ENCODE measurements around the gene SRPX2. TPM values are rescaled to one million over a fixed set of nuclear protein-coding genes. Genes with fewer than 3 reads are reported as not detected.

SRPX2 gene
- total RNA-seq, 8 experiments from 2014 or later: 0.05 to 26.9 (median 6.6) TPM; not detected in 1

DNA sequence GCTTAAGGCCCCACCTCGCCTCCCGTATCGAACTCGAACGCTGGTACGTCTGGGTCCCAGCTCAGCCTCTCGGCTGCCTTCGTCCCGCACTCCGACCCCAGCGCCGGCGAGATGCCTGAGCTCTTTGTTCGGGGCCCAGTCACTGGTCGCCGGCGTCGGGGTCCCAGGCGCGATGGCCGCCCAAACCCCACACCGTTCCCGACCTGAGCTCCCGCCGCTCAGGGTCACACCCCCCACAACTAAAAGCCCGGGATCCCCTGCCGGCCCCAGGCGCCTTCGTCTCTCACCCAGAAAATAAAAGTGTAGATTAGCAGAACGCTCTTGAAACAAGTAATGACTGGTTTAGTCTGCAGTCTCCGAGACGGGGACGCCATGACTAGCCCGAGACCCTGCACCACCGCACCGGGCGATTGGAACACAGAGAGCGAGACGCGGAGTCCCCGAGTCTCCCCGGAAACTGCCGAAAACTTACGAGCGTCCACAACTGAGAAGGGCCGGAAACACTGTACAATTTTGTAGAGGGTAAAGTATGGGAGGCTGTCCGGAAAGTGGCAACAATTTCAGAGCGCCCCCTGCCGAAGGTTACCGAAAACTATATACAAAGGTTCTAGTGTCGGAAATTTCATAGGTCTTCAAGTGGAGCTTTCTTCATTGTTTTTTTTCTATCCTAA lies 7.5 kb upstream of the SRPX2 start, which contains the start of gene TSPAN6:
Gene TSPAN6, minus strand, starts transcription at position 486 of the 671 bp plus-strand sequence. Its CDS starts 112 bp downstream, at position 374.
- in situ Hi-C loops (cut with MboI; ENCODE audit: low pct_unique_long_range_greater_than_20kb in 2 of 9, low sequenced_read_pairs in 9 of 9, unreplicated experiment in 9 of 9): no loop called here
- WGBS, 10 experiments: 0 to 38% methylated on average over 5 to 10 of the region's 51 CpGs; no CpG with 5 or more reads in 8 of the 10 experiments
- Histone ChIP-seq H3K27ac (peak within 1 kb of the TSS; percentile 77 to 78), H3K4me1 (replicated peaks in 1 of 2) (peaks cover 0 to 2% of the 10 kb centered on the region in 2 donors), H3K4me3 (peak within 1 kb of the TSS; percentile 71 to 89 (median 76))
- peak; percentile 99 to 100 (median 99) for ATAC-seq (replicated peaks in 6 of 8)

DNA sequence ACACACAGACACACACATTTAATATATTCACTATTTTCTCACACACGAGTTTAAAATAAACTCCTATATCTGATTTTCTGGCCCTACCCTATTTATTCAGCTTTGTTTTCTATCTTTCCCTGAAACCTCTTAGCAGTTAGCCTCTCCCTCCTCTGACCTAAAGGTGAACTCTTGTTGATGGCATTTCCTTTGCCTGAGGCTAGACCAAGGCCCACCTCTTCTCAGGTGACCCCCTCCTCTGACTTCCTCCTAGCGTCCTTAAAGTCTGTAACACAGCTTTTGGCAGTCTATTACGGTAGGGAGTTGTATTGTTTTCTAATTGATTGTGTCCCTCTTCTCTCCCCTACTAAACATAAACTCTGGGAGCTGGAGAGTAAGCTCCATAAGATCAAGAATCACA lies 1.7 kb upstream of the SRPX2 start:
- 17 to 83% (median 55%) methylated on average over 1 to 3 of the region's 3 CpGs; no CpG with 5 or more reads in 4 of the 10 experiments for WGBS, 10 experiments
- peak in 3 of 8 experiments; percentile 5 to 33 (median 20) for ATAC-seq (replicated peaks in 6 of 8)
- Histone ChIP-seq H3K4me3 (no peak overlapping the region), H3K27ac (no peak overlapping the region), H3K4me1 (replicated peaks in 1 of 2) (no peaks in the 10 kb centered on the region)
- in situ Hi-C loops (cut with MboI; ENCODE audit: low pct_unique_long_range_greater_than_20kb in 2 of 9, low sequenced_read_pairs in 9 of 9, unreplicated experiment in 9 of 9): no loop called here

DNA sequence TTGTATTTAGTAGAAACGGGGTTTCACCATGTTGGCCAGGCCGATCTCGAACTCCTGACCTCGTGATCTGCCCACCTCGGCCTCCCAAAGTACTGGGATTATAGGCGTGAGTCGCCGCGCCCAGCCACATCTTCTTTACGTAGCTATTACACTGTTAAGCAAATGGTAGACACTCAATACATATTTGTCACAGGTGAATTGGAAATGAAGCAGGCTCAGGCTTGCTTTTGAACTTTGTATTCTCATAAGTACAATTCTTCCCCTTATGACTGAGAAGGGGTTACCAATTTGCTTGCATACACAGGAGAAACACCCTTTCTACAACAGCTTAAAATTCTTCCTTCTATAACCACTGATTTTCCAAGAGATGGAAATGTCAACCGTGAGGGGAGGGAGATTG lies 787 bp upstream of the SRPX2 start:
- 78 to 100% (median 85%) methylated on average over 4 to 5 of the region's 11 CpGs; no CpG with 5 or more reads in 7 of the 10 experiments for WGBS, 10 experiments
- no peak overlapping the region for H3K27ac ChIP-seq
- in situ Hi-C loops (cut with MboI; ENCODE audit: low pct_unique_long_range_greater_than_20kb in 2 of 9, low sequenced_read_pairs in 9 of 9, unreplicated experiment in 9 of 9): no loop called here
- H3K4me1 ChIP-seq (replicated peaks in 1 of 2): no peaks in the 10 kb centered on the region
- H3K4me3 ChIP-seq: no peak overlapping the region
- ATAC-seq (replicated peaks in 6 of 8): no peak

DNA sequence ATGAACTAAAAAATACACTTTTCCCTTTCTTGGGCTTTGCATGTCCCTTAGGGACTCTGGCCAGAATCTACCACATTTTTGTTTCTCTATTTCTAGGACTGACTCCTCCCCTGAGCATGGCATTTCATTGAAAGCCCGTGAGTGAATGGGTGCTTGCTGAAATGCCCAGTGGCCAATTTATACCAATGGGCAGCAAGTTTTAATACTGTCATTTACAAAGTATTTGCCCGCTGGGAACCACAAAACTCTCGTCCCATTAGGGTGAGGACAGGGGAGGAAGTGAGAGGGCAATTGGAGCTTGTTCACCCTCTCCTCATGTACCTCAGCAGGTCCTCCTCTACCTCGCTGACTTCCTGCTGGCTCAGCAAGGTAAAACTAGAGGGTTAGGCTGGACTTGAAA lies 1.1 kb downstream of the SRPX2 start:
- no peaks in the 10 kb centered on the region for H3K4me1 ChIP-seq (replicated peaks in 1 of 2)
- no peak overlapping the region for H3K27ac ChIP-seq
- WGBS, 10 experiments: 43% methylated on average over 1 of the region's 4 CpGs; no CpG with 5 or more reads in 9 of the 10 experiments
- ATAC-seq (replicated peaks in 6 of 8): no peak
- no peak overlapping the region for H3K4me3 ChIP-seq
- in situ Hi-C loops (cut with MboI; ENCODE audit: low pct_unique_long_range_greater_than_20kb in 2 of 9, low sequenced_read_pairs in 9 of 9, unreplicated experiment in 9 of 9): no loop called here

DNA sequence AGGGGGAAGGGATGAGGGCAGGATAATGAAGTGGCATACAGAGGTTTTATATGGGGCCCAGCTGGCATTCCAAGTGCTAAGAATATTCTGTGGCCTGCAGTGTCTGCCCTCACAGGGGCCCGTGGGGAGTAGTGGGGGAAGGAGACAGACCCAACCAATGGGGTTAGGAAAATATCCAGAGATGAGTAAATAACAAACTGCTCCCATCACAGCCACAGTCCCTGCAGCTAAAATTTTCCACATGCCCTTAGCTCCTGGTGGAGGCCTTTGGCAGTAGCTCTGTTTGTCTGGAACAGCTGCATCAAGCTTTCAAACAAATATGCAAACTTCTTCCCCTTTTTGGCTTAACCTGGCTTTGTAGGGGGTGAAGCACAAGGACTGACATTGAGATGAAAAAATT lies 3.1 kb downstream of the SRPX2 start:
- ATAC-seq (replicated peaks in 6 of 8): peak in 1 of 8 experiments; percentile 13
- Histone ChIP-seq H3K4me3 (no peak overlapping the region), H3K27ac (no peak overlapping the region), H3K4me1 (replicated peaks in 1 of 2) (no peaks in the 10 kb centered on the region)
- in situ Hi-C loops (cut with MboI; ENCODE audit: low pct_unique_long_range_greater_than_20kb in 2 of 9, low sequenced_read_pairs in 9 of 9, unreplicated experiment in 9 of 9): no loop called here
- no CpG with 5 or more reads among the region's 1 CpG for WGBS, 10 experiments

DNA sequence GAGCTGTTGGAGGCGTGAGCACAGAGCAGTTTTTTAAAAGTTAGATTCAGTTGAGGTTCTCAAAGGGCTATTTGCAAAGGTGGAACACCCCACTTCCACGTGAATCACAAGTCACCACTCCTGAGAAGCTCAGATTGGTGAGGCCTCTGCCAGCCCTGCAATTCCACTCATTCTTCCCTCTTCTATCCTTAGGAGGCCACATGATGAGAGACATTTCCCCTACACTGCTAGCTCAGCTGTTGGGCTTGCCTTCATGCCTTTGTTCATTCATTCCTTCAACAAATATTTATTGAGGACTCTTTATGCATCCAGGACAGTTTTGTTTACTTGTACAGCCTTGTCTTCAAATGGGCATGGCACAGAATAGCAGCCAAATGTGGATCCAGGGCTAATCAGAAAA lies 3.7 kb downstream of the SRPX2 start:
- H3K27ac ChIP-seq: no peak overlapping the region

DNA sequence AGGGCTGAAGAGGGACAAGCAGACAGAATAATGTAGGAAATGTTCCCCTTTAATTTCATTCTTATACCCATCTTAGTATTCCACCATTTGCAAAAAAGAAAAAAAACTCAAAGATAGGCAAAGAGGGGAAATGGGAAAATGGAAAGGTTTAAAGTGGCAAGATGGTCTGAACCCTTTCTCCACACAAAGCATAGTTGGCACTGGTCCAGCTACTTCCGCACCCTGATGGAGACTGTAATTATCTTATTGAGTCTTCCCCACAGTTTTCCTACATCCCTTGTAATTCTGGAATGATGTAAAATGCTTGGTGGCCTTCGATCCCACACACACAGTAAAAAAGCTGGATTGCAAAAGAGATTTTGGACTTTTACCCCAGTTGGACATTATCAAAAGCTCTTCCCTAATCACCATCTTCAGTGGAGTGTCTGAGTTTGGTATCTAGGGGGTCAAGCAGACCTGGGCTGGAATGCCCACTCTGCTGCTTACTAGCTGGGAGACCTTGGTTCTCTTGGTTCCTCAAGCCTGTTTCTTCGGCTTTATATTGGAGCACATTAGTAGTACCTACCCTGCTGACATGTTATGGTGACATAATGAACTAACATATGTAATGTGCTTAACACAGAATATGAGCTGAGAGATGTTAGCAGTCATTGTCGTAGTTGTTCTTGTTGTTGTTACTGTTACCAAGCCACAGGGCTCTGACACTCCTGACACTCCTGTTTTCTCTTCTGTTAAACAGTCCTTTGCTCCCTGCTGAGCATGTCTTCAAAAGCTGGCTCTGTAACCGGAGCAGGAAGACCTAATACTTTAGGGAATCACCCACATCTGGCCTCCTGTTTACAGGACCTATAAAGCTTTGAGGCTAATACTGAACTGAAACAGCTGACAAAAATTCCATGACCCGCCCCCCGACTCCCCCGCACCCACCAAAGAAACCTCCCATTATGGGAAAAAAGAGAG lies 4.7 kb downstream of the SRPX2 start:
- in situ Hi-C loops (cut with MboI; ENCODE audit: low pct_unique_long_range_greater_than_20kb in 2 of 9, low sequenced_read_pairs in 9 of 9, unreplicated experiment in 9 of 9): no loop called here
- Histone ChIP-seq H3K4me1 (replicated peaks in 1 of 2) (no peaks in the 10 kb centered on the region), H3K4me3 (no peak overlapping the region), H3K27ac (no peak overlapping the region)
- ATAC-seq (replicated peaks in 6 of 8): peak in 3 of 8 experiments; percentile 13 to 38 (median 31)
- WGBS, 10 experiments: 0 to 92% (median 44%) methylated on average over 1 to 5 of the region's 8 CpGs; no CpG with 5 or more reads in 1 of the 10 experiments

More for the DNA sequence above, 3.7 kb downstream of the SRPX2 start:
- peak in 2 of 8 experiments; percentile 18 to 65 for ATAC-seq (replicated peaks in 6 of 8)
- H3K4me1 ChIP-seq (replicated peaks in 1 of 2): no peaks in the 10 kb centered on the region
- WGBS, 10 experiments: 0 to 100% (median 39%) methylated on average over 1 to 2 of the region's 2 CpGs; no CpG with 5 or more reads in 7 of the 10 experiments
- in situ Hi-C loops (cut with MboI; ENCODE audit: low pct_unique_long_range_greater_than_20kb in 2 of 9, low sequenced_read_pairs in 9 of 9, unreplicated experiment in 9 of 9): no loop called here
- no peak overlapping the region for H3K4me3 ChIP-seq

DNA sequence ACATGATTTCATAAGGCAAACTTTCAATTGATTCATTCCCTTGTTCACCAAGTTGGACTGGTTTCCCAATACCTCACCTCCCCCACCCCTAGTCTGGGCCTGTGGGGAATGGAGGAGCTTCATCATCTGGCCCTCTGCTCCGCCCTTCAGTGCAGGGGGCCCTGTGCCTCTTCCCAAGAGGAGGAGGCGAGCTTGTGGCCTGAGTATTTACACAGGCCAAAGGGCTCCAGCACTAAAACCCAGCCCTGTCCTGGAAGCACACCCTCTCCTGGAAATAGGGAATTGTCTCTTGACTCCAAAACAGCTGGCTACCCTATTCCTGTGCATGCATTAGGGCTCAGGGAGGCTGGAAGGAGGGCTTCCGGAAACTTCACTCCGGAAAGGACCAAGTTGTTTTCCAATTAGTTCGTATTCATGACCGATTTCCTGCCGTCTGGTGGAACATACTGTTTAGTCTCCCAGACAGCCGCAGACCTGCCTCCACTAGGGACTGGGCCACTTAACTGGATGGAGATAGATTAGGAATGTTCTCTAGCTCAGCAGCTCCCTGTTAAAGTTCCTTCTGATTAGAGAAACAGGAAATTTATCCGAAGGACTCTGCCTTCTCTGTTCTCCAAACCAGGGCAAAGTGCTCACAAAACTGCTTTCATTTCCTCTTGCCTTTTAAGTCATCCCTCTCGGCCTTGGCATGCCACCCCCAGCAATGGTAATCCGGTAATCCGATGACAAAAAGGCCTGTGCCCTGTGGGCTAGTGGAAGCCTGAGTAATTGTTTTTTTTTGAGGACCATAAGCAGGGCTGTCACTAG lies 5.8 kb downstream of the SRPX2 start:
- Histone ChIP-seq H3K27ac (no peak overlapping the region), H3K4me3 (no peak overlapping the region), H3K4me1 (replicated peaks in 1 of 2) (no peaks in the 10 kb centered on the region)
- WGBS, 10 experiments: 10 to 44% methylated on average over 3 to 4 of the region's 12 CpGs; no CpG with 5 or more reads in 8 of the 10 experiments
- peak in 3 of 8 experiments; percentile 66 to 79 (median 77) for ATAC-seq (replicated peaks in 6 of 8)
- in situ Hi-C loops (cut with MboI; ENCODE audit: low pct_unique_long_range_greater_than_20kb in 2 of 9, low sequenced_read_pairs in 9 of 9, unreplicated experiment in 9 of 9): no loop called here

DNA sequence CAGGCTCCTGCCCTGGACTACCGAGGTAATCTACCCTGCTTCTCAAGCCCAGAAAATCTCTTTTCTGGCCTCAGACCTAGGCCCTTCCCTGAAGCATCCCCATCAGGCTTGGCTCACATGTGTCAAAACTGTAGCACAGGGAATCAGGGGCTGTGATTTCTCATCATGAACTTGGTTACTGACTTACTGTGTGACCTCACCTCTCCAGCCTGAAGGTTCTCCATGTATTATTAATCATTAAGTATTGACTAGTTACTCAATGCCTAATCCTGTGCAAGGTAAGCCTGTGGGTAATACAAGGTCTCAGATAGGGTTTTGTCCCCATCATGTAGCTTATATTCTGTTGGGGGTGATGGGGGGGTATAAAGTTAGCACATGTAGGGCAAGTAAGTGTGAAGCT lies 6.8 kb downstream of the SRPX2 start:
- no peaks in the 10 kb centered on the region for H3K4me1 ChIP-seq (replicated peaks in 1 of 2)
- no CpG with 5 or more reads among the region's 1 CpG for WGBS, 10 experiments

DNA sequence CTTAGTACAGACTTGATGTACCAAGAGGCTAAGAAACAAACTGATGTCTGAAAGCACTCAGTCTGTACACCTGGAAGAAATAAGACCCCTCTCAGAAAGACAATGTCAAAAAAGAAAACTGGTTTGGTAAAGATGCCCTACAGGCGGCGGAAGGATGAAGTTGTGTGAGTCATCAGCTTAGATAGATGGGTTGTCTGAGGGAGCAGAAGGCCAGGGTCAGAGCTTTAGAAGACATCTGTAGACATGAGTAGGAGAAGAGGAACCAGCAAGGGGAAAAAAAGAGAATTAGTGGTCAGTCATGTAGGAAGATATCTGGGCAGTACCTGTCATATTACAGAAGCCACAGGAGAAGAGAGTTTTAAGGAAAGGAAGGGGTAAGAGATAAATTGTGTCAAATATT lies 8.3 kb downstream of the SRPX2 start:
- in situ Hi-C loops (cut with MboI; ENCODE audit: low pct_unique_long_range_greater_than_20kb in 2 of 9, low sequenced_read_pairs in 9 of 9, unreplicated experiment in 9 of 9): no loop called here
- ATAC-seq (replicated peaks in 6 of 8): no peak
- WGBS, 10 experiments: 58 to 92% (median 80%) methylated on average over 1 to 2 of the region's 2 CpGs; no CpG with 5 or more reads in 7 of the 10 experiments
- Histone ChIP-seq H3K4me1 (replicated peaks in 1 of 2) (no peaks in the 10 kb centered on the region), H3K4me3 (no peak overlapping the region), H3K27ac (no peak overlapping the region)

More for the DNA sequence above, 6.8 kb downstream of the SRPX2 start:
- Histone ChIP-seq H3K27ac (no peak overlapping the region), H3K4me3 (no peak overlapping the region)
- in situ Hi-C loops (cut with MboI; ENCODE audit: low pct_unique_long_range_greater_than_20kb in 2 of 9, low sequenced_read_pairs in 9 of 9, unreplicated experiment in 9 of 9): no loop called here
- no peak for ATAC-seq (replicated peaks in 6 of 8)

DNA sequence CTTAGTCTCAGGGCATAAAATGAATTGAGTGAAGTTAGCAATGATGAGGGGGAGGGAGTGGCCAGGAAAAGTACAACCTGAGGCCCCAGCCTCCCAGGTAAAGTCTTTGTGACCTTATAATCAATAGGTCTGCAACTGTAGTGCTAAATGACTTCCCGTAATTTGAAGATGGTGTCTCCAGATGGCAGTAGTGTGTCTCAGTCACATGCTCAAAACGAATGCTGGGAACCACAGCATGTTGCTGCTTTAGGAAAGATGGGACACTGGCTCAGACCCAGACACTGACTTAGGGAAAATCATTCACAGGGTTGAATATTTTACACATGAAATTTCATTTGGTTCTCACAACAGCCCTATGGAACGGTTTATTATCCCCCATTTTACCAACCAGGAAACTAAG lies 10.3 kb downstream of the SRPX2 start:
- in situ Hi-C loops (cut with MboI; ENCODE audit: low pct_unique_long_range_greater_than_20kb in 2 of 9, low sequenced_read_pairs in 9 of 9, unreplicated experiment in 9 of 9): no loop called here
- peak in 4 of 8 experiments; percentile 9 to 77 (median 33) for ATAC-seq (replicated peaks in 6 of 8)
- WGBS, 10 experiments: 0 to 100% (median 40%) methylated on average over 1 to 3 of the region's 3 CpGs; no CpG with 5 or more reads in 3 of the 10 experiments
- Histone ChIP-seq H3K27ac (no peak overlapping the region), H3K4me1 (replicated peaks in 1 of 2) (no peaks in the 10 kb centered on the region), H3K4me3 (no peak overlapping the region)

DNA sequence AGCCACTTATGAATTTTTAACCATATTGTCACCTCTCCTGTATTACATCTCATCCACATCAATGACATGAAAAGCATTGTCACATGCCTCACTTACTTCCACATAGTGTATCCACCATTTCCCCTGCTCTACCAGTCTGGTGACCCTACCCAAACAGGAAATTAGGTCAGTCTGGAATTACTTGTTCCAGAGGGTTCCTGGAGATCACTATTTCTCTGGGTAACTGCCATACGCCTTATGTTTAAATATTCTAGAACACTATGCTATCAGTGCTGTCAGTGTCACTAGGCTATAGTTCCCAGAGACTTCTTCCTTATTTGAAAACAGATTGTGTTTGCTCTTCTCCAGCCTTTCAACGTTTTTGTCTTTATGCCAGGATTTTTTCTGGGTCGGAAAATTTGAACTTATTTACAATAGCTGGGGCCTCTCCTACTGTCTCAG lies 15.0 kb downstream of the SRPX2 start:
- in situ Hi-C loops (cut with MboI; ENCODE audit: low pct_unique_long_range_greater_than_20kb in 2 of 9, low sequenced_read_pairs in 9 of 9, unreplicated experiment in 9 of 9): no loop called here

More for the DNA sequence above, 15.0 kb downstream of the SRPX2 start:
- Histone ChIP-seq H3K4me1 (replicated peaks in 1 of 2) (no peaks in the 10 kb centered on the region), H3K4me3 (no peak overlapping the region), H3K27ac (no peak overlapping the region)
- 6 to 100% (median 31%) methylated on average over 1 to 2 of the region's 3 CpGs; no CpG with 5 or more reads in 6 of the 10 experiments for WGBS, 10 experiments
- ATAC-seq (replicated peaks in 6 of 8): peak in 4 of 8 experiments; percentile 10 to 75 (median 27)
